GM18508 (cell line): ENCODE measurements around the gene ZNF750.

Experiments
- ATAC-seq: cut with Tn5 transposase; IDR thresholded peaks from one replicate; pipeline ENCODE4 v1.9.1; 2021; ENCODE audit warnings: moderate number of reproducible peaks; ENCODE audit not compliant: insufficient read depth, unreplicated experiment

The ZNF750 gene

DNA sequence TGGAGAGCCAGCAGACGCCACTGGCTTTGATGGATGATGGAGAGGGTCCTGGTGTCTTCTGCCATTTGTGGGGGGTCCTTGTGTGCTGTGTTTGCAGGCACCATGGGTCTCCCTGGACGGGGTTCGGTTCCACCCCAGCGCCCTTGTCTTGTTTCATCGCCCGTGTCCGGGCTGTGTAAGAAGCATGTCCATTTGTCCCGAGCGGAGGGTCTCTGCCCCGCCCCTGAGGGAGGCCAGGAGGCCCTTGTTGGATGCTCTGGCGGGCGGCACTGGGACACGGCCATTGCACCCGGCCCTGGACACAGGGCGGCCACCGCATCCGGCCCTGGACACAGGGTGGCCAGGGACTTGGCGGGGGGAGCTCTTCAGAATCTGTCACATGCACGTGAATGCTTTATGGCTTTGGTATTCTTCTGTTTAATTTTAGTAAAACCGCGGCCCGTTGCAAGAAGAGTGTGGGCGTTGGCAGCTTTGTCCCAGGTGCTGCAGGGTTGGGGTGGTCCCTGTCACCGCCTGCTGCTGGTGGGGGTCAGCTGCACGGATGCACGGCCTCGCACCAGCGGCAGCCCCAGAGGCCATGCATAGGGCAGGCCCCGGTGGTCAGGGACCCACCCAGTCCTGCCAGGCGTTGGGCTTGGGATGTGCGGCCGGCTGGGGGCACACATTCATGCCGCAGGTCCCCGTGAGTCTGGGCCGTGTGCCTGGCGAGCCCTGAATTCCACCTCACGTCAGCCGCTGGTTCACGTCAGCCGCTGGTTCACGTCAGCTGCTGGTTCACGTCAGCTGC lies 21.0 kb upstream of the ZNF750 start:
- ATAC-seq = no peak

GRCh38 chr17:82859431-82860403 lies 19.9 kb upstream of the ZNF750 start:
- no peak for ATAC-seq

DNA sequence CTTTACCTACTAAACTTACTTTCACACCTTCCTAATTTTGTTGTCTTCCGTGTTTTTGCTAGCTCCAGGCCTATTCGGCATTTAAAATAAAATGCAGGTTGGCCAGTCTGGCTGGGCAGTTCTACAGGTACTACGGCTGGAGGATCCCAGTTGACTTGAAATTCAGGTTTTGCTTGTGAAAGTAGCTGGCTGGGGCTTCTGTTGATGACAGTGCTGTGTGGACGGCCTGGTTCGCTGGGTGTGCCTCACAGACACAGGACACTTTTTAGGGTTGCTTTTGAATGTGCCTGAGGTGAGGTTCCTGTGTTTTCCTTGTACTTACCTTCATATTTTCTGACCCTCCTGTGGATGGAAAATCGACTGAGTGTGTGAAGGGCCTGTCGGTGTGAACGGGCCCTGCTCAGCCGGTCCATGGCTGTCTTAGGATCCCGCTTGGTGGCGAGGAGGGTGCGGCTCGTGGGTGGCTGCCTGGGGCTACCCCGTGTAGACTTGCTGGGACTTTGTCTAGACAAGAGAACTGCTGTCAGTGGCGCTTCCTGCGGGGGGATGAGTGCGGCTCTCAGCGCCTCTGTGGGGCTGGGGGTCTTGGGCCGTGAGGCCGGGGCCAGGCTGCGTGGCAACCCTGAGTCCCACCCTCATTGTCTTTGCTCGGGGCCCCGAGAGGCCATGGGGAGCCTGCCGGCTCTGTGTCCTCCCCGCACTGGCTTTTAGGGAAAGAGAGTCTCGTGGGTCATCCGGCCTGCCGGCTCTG lies 18.7 kb upstream of the ZNF750 start:
- ATAC-seq = no peak

DNA sequence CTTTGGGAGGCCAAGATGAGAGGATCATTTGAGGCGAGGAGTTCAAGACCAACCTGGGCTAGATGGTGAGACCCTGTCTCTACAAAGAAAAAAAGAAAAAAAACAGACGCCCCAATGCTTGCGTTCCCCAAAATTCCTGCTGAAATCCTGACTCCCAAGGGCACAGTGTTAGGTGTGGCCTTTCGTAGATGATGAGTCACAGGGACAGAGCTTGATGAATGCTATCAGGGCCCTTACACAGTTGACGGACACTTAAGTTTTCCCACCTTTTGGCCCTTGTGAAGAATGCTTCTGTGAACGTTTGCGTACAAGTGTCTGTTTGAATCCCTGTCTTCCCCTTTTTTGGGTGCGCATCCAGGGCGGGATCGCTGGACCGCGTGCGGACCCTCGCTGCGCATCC lies 16.5 kb upstream of the ZNF750 start:
- ATAC-seq = no peak

DNA sequence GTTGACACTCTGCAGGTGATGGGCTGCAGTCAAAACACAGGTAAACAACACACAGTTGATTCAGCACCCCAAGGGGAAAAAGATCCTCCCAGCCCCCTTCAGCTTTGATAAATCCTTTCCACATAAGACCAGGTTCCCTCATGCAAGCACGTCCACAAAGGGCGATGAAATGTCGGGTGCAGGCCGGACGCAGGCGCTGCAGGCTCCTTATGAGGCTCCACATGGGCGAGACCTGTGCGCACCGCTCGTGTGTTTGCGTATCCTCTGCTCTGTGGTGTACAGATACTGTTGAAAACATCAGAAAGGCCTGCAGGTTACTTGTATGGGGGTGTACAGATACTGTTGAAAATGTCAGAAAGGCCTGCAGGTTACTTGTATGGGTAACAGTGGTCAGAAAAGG lies 14.4 kb upstream of the ZNF750 start:
- no peak for ATAC-seq

- no peak for ATAC-seq
Observed at GRCh38 chr17:82851381-82851780, 11.6 kb upstream of the ZNF750 start.

GRCh38 chr17:82849076-82849945 lies 9.5 kb upstream of the ZNF750 start:
- no peak for ATAC-seq

- ATAC-seq = no peak
Observed at GRCh38 chr17:82848022-82848592, 8.3 kb upstream of the ZNF750 start.

DNA sequence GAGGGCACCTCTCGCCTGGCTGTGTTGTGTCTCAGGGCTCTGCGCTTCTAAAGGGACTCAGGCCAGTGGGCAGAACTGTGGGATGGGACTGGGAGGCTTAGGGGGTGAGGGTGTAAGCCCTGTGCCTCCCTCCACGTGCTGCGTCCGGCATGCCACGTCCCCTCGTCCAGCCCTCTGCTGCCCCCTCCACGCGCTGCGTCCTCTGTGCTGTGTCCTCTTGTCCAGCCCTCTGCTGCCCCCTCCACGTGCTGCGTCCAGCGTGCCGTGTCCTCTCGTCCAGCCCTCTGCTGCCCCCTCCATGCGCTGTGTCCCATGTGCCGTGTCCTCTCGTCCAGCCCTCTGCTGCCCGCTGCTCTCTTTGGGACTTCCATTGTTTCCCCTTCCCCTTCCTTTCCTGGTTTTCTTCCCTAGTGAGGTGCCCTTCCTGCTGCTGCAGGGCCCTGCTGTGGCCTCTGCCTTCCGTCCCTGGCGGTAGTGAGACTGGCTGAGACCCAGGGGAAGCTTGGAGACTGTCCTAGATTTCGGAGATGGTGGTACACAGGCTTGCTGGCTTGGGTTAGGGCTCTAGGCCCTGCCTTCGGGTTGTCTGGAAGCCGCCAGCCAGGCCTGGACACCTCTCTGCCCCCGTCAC lies 6.4 kb upstream of the ZNF750 start:
- ATAC-seq = no peak

GRCh38 chr17:82845163-82845807 lies 5.5 kb upstream of the ZNF750 start:
- no peak for ATAC-seq

- no peak for ATAC-seq
Observed at GRCh38 chr17:82844796-82845162, 5.0 kb upstream of the ZNF750 start.

- ATAC-seq = no peak
Observed at GRCh38 chr17:82843904-82844680, 4.3 kb upstream of the ZNF750 start.

- no peak for ATAC-seq
Observed at GRCh38 chr17:82841921-82842596, 2.2 kb upstream of the ZNF750 start.

GRCh38 chr17:82840431-82840831 lies 609 bp upstream of the ZNF750 start:
- no peak for ATAC-seq

DNA sequence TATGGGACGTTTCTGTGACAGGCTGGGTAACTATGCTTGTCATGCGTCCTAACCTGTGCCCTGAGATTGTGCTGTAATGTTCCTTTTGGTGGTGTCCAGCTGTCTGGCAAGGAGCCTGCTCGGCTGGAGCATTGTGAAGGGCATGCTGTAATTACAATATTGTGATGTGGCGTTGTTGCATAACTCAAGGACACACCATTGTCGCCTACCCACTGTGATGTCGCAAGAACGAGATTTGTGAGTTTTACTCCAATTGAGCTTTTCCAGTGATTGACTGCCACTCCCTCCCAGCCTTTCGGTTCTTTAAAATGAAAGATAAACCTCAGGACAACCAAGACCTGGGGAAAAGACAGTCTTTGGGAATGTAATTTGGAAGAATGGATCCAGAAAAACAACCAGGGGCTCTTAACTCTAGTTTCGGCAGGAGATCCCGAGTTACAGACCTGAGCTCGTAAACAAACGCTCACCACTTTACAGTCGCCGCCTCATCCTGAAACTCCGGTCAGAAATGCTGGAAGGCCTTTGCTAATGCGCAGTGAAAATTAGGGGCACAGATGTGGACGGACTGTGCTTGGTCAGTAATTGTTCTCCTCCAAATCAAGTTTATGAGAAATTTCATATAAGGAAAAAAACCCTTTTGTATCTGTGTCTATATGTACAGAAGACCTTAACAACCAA lies 1.3 kb downstream of the ZNF750 start:
- no peak for ATAC-seq

DNA sequence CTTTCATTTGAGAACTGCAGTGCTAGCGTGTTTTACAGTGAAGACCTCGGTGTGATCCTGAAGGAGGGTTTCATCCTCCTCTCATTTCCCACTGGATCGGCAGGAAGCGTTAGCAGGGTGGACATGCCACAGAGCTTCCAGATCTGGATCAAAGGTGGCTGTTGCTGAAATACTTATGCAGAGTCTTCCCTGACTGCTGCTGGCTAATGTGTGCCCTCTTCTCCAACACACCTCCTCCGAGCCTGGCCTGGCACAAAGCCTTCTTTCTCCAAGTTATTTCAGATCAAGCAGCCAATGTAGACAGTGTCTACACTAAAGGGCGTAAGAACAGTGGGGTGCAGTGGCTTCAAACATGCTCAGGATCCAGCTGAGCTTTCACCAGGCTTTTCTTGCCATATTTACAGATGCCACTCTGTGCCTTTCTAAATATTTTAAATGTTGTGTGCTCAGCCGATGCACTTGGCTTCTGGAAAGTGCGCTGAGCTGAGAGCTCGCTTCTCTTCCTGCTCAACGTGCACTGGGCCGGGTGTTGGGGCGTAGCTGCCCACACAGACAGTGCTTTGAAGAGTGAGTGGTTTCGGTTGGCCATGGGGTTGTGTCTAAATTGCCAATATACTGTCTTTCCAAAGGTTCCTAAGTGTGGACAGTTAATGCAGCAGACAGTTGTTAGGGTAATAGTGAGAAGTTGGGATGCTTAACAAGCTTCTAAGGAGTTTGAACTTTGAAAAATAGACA lies 2.1 kb downstream of the ZNF750 start:
- ATAC-seq = no peak
